Stimulated activated CD4-positive, alpha-beta T cell treated with anti-CD3 and anti-CD28 coated beads, Interleukin-1b, Interleukin-23, amount 100 ng/mL, for 1 hour (primary cell): Measurements from ENCODE around the gene PSPH.

Experiments used
- DNase-seq, 2 donors: peaks; one replicate each; pipeline ENCODE4 v3.0.0-alpha.2; 2020; ENCODE audit warnings: low read depth in 2 of 2

The PSPH gene

GRCh38 chr7:56003749-56004148 lies 47.5 kb downstream of the PSPH start:
- DNase-seq = no peak

- DNase-seq = no peak
Measured at GRCh38 chr7:55996856-55997500, 54.3 kb downstream of the PSPH start.

GRCh38 chr7:55992346-55992745 lies 58.9 kb downstream of the PSPH start:
- DNase-seq = no peak

- DNase-seq = no peak
Measured at GRCh38 chr7:55983537-55983936, 67.7 kb downstream of the PSPH start.

GRCh38 chr7:55980266-55980665 lies 71.0 kb downstream of the PSPH start:
- DNase-seq = no peak

- DNase-seq = no peak
Measured at GRCh38 chr7:55977831-55978230, 73.4 kb downstream of the PSPH start.

- DNase-seq = no peak
Measured at GRCh38 chr7:55975988-55976633, 75.1 kb downstream of the PSPH start.

- no peak for DNase-seq
Measured at GRCh38 chr7:55973747-55974250, 77.4 kb downstream of the PSPH start.

- no peak for DNase-seq
Measured at GRCh38 chr7:55970978-55971377, 80.3 kb downstream of the PSPH start.

- no peak for DNase-seq
Measured at GRCh38 chr7:55970561-55970960, 80.7 kb downstream of the PSPH start.

- no peak for DNase-seq
Measured at GRCh38 chr7:55969391-55969790, 81.9 kb downstream of the PSPH start.

- no peak for DNase-seq
Measured at GRCh38 chr7:55966851-55967250, 84.4 kb downstream of the PSPH start.

GRCh38 chr7:55965805-55966421 lies 85.3 kb downstream of the PSPH start:
- no peak for DNase-seq

GRCh38 chr7:55965100-55965470 lies 86.2 kb downstream of the PSPH start:
- no peak for DNase-seq

GRCh38 chr7:55964261-55965099 lies 86.8 kb downstream of the PSPH start, which contains the start of gene NIPSNAP2:
Gene NIPSNAP2 (plus strand): TSS chr7:55964585. CDS start chr7:55964610, 25 bp downstream.
- peak; percentile 14 to 48 for DNase-seq

GRCh38 chr7:55963584-55964168 lies 87.6 kb downstream of the PSPH start:
- DNase-seq = no peak

GRCh38 chr7:55962014-55962413 lies 89.2 kb downstream of the PSPH start:
- no peak for DNase-seq
